Endodermal cell (in vitro differentiated cells): ENCODE results near the gene ELAVL4. TPM values are rescaled to one million over a fixed set of nuclear protein-coding genes. Genes with fewer than 3 reads are reported as not detected.

Source experiments
- DNase-seq: peaks from one replicate; pipeline ENCODE4 v3.0.0-alpha.2; 2017
- H3K27ac ChIP-seq: 2 replicates; pipeline ENCODE4 v1.5.1; 2013; ENCODE audit warnings: mild to moderate bottlenecking, low read depth, low read length, moderate library complexity
- H3K27me3 ChIP-seq: 2 replicates; pipeline ENCODE4 v1.6.1; 2013; ENCODE audit warnings: mild to moderate bottlenecking, low read length, moderate library complexity; ENCODE audit not compliant: insufficient read depth, control insufficient read depth, poor library complexity, severe bottlenecking
- H3K36me3 ChIP-seq: 2 replicates; pipeline ENCODE4 v1.7.0; 2013; ENCODE audit warnings: mild to moderate bottlenecking, low read length, moderate library complexity; ENCODE audit not compliant: control insufficient read depth, insufficient read depth
- H3K4me1 ChIP-seq: one replicate; pipeline ENCODE4 v1.7.0; 2013; ENCODE audit warnings: low read length; ENCODE audit not compliant: control insufficient read depth, insufficient read depth
- H3K4me3 ChIP-seq: 2 replicates; pipeline ENCODE4 v1.5.1; 2013; ENCODE audit warnings: mild to moderate bottlenecking, low read length, moderate library complexity
- H3K9ac ChIP-seq: 2 replicates; pipeline ENCODE4 v1.6.1; 2013; ENCODE audit warnings: mild to moderate bottlenecking, low read length, moderate library complexity; ENCODE audit not compliant: poor library complexity, severe bottlenecking; ENCODE audit errors: extremely low read depth
- H3K9me3 ChIP-seq: 2 replicates; pipeline ENCODE4 v1.6.1; 2013; ENCODE audit warnings: mild to moderate bottlenecking, low read length, moderate library complexity; ENCODE audit not compliant: control insufficient read depth
- H3K27ac Mint-ChIP-seq: 2 replicates; pipeline ENCODE4 v1.8.0; 2020; ENCODE audit warnings: mixed read lengths
- H3K27me3 Mint-ChIP-seq: 2 replicates; pipeline ENCODE4 v1.8.0; 2021; ENCODE audit warnings: mild to moderate bottlenecking, mixed read lengths; ENCODE audit not compliant: insufficient read depth
- H3K36me3 Mint-ChIP-seq: 2 replicates; pipeline ENCODE4 v1.8.0; 2020; ENCODE audit warnings: low read depth, mixed read lengths
- H3K4me1 Mint-ChIP-seq: 2 replicates; pipeline ENCODE4 v1.8.0; 2020; ENCODE audit warnings: mixed read lengths
- H3K4me3 Mint-ChIP-seq: 2 replicates; pipeline ENCODE4 v1.8.0; 2020; ENCODE audit warnings: mild to moderate bottlenecking, moderate library complexity, mixed read lengths
- H3K9me3 Mint-ChIP-seq: 2 replicates; pipeline ENCODE4 v1.8.0; 2020; ENCODE audit warnings: mild to moderate bottlenecking, mixed read lengths
- CTCF ChIP-seq: fragments of 200-600 bp; sonication (generic); conservative IDR thresholded peaks from 2 replicates; pipeline ENCODE4 v1.5.0; 2021; ENCODE audit warnings: antibody characterized with exemption, mild to moderate bottlenecking
- WGBS, 2 experiments: methylation state at CpG; one replicate each; pipeline versions ENCODE4 v1.1.5 to v1.1.7; 2013; ENCODE audit warnings: missing lambda C conversion rate in 2 of 2, mixed read lengths in 1 of 2; ENCODE audit not compliant: insufficient coverage in 1 of 2, insufficient read length in 1 of 2; 5-methylcytosine and 5-hydroxymethylcytosine counted together
- total RNA-seq, 2 donors: library from RNA; stranded (reverse); fragmentation: NEBNext Ultra II Directional in 1 of 2; extraction: Animal tissue kit (Norgen Biotek cat#: 25700) in 1 of 2; gene quantifications; 2 replicates in 1 of 2; 3 replicates in 1 of 2; pipeline ENCODE4 v1.2.1, GENCODE V29; 2021

ELAVL4 gene
- total RNA-seq, 2 donors from 2014 or later, result 4.0 to 10.3 TPM

- Mint-ChIP-seq H3K36me3 (no peaks in the 10 kb centered on the region), H3K27ac (no peak overlapping the region), H3K27me3 (peaks cover 4% of the 10 kb centered on the region), H3K9me3 (peaks cover 1% of the 10 kb centered on the region), H3K4me1 (no peaks in the 10 kb centered on the region), H3K4me3 (no peak overlapping the region)
- no peaks in the 10 kb centered on the region for H3K4me1 ChIP-seq
- 78% methylated on average over 2 of the region's 2 CpGs; no CpG with 5 or more reads in 1 of the 2 experiments for WGBS, 2 experiments
- H3K9me3 ChIP-seq, result peaks cover 21% of the 10 kb centered on the region
- TF ChIP-seq CTCF, result no peak
- no peak overlapping the region for H3K4me3 ChIP-seq
- DNase-seq, result no peak
- H3K9ac ChIP-seq, result no peak overlapping the region
- no peak overlapping the region for H3K27ac ChIP-seq
- no peaks in the 10 kb centered on the region for H3K27me3 ChIP-seq
- no peaks in the 10 kb centered on the region for H3K36me3 ChIP-seq
Measured at GRCh38 chr1:50097021-50097679, 11.6 kb upstream of the ELAVL4 start.

GRCh38 chr1:50097791-50098190 is 10.9 kb upstream of the ELAVL4 start:
- H3K27ac ChIP-seq, result no peak overlapping the region
- no peak for DNase-seq
- no peaks in the 10 kb centered on the region for H3K36me3 ChIP-seq
- no peaks in the 10 kb centered on the region for H3K4me1 ChIP-seq
- Mint-ChIP-seq H3K27ac (no peak overlapping the region), H3K9me3 (peaks cover 1% of the 10 kb centered on the region), H3K4me3 (no peak overlapping the region), H3K36me3 (no peaks in the 10 kb centered on the region), H3K4me1 (no peaks in the 10 kb centered on the region), H3K27me3 (peaks cover 2% of the 10 kb centered on the region)
- H3K27me3 ChIP-seq, result no peaks in the 10 kb centered on the region
- no peak overlapping the region for H3K4me3 ChIP-seq
- H3K9ac ChIP-seq, result no peak overlapping the region
- H3K9me3 ChIP-seq, result peaks cover 17% of the 10 kb centered on the region
- no peak for TF ChIP-seq CTCF

- peaks cover 1% of the 10 kb centered on the region for H3K9me3 Mint-ChIP-seq
- 73% methylated on average over 2 of the region's 2 CpGs; no CpG with 5 or more reads in 1 of the 2 experiments for WGBS, 2 experiments
- no peaks in the 10 kb centered on the region for H3K36me3 ChIP-seq
- H3K4me1 Mint-ChIP-seq, result no peaks in the 10 kb centered on the region
- H3K27ac ChIP-seq, result no peak overlapping the region
- no peak overlapping the region for H3K4me3 ChIP-seq
- TF ChIP-seq CTCF, result no peak
- H3K27me3 ChIP-seq, result no peaks in the 10 kb centered on the region
- H3K27ac Mint-ChIP-seq, result no peak overlapping the region
- no peak for DNase-seq
- H3K36me3 Mint-ChIP-seq, result no peaks in the 10 kb centered on the region
- no peak overlapping the region for H3K9ac ChIP-seq
- no peaks in the 10 kb centered on the region for H3K27me3 Mint-ChIP-seq
- H3K4me3 Mint-ChIP-seq, result no peak overlapping the region
- peaks cover 25% of the 10 kb centered on the region for H3K9me3 ChIP-seq
- H3K4me1 ChIP-seq, result no peaks in the 10 kb centered on the region
Measured at GRCh38 chr1:50098591-50099021, 10.1 kb upstream of the ELAVL4 start.
